ENCODE measurements around the gene GEMIN5. TPM values are rescaled to one million over a fixed set of nuclear protein-coding genes. Genes with fewer than 3 reads are reported as not detected.

Gene GEMIN5
- total and polyA plus RNA-seq, 2 of the 13 experiments (the other 11 are each of a cell fraction or from before 2014, with no cell fraction given), result 6.6 to 28.6 TPM

DNA sequence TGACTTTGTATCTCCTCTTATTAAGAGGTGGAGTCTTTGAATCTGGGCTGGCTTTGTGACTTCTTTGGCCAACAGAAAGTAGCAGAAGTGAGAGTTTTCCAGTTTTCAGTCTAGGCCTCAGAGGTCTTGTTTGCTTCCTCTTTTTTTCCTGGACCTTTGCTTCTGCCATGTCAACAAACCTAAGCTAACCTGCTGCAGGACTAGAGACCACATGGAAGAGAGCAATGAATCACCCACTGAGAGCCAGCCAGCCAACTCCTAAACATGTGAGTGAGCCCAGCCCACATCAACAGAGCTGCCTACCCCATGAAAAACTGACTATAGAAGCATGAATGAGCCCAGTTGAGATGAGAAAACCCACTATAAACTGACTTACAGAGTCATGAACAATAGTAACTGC is 32.7 kb upstream of the GEMIN5 start (continued):
- peak; percentile 27 for TF ChIP-seq TEAD3 (CRISPR knock-in tag; optimal IDR thresholded peaks at IDR 0.05; ENCODE audit: borderline replicate concordance)
- 0 out of 2 replicates have a peak, but pooled peaks have one; percentile 54 for TF ChIP-seq MXD4 (CRISPR knock-in tag; IDR thresholded peaks at IDR 0.05)
- TF ChIP-seq, protein P1, sequence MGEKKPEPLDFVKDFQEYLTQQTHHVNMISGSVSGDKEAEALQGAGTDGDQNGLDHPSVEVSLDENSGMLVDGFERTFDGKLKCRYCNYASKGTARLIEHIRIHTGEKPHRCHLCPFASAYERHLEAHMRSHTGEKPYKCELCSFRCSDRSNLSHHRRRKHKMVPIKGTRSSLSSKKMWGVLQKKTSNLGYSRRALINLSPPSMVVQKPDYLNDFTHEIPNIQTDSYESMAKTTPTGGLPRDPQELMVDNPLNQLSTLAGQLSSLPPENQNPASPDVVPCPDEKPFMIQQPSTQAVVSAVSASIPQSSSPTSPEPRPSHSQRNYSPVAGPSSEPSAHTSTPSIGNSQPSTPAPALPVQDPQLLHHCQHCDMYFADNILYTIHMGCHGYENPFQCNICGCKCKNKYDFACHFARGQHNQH (CRISPR knock-in tag; IDR thresholded peaks at IDR 0.05), result no peak
- TF ChIP-seq HNF4G (IDR thresholded peaks at IDR 0.05; ENCODE audit: borderline replicate concordance, low read depth, low read length), result peak; percentile 45; the same call in 1 of the 2 replicates
- no peak for TF ChIP-seq HNF4G (CRISPR knock-in tag; IDR thresholded peaks at IDR 0.05; ENCODE audit: borderline replicate concordance, low read depth)
- TF ChIP-seq RARA (CRISPR knock-in tag; IDR thresholded peaks at IDR 0.05), result peak; percentile 37; the same call in 1 of the 2 replicates
- TF ChIP-seq SAP130 (CRISPR knock-in tag; IDR thresholded peaks at IDR 0.05; ENCODE audit: low read depth), result peak; percentile 82
- TF ChIP-seq, protein P2, sequence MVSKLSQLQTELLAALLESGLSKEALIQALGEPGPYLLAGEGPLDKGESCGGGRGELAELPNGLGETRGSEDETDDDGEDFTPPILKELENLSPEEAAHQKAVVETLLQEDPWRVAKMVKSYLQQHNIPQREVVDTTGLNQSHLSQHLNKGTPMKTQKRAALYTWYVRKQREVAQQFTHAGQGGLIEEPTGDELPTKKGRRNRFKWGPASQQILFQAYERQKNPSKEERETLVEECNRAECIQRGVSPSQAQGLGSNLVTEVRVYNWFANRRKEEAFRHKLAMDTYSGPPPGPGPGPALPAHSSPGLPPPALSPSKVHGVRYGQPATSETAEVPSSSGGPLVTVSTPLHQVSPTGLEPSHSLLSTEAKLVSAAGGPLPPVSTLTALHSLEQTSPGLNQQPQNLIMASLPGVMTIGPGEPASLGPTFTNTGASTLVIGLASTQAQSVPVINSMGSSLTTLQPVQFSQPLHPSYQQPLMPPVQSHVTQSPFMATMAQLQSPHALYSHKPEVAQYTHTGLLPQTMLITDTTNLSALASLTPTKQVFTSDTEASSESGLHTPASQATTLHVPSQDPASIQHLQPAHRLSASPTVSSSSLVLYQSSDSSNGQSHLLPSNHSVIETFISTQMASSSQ (IDR thresholded peaks at IDR 0.05; ENCODE audit: low read depth), result no peak
- TF ChIP-seq, protein P2 (CRISPR knock-in tag; IDR thresholded peaks at IDR 0.05; ENCODE audit: borderline replicate concordance), result no peak
- TF ChIP-seq JUN (CRISPR knock-in tag; IDR thresholded peaks at IDR 0.05), result peak; percentile 51; the same call in 1 of the 2 replicates
- TF ChIP-seq, protein P3, sequence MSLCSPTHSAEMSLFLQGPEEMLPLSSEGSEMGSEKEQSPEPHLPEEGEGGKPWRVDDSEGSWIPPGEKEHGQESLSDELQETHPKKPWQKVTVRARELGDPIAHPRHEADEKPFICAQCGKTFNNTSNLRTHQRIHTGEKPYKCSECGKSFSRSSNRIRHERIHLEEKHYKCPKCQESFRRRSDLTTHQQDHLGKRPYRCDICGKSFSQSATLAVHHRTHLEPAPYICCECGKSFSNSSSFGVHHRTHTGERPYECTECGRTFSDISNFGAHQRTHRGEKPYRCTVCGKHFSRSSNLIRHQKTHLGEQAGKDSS (CRISPR knock-in tag; IDR thresholded peaks at IDR 0.05; ENCODE audit: borderline replicate concordance, low read depth), result peak; percentile 57; the same call in 1 of the 2 replicates
- TF ChIP-seq XRCC5 (optimal IDR thresholded peaks at IDR 0.05; ENCODE audit: low read length), result peak; percentile 61
- TF ChIP-seq FLYWCH1 (CRISPR knock-in tag; IDR thresholded peaks at IDR 0.05), result no peak
- TF ChIP-seq TARDBP (CRISPR knock-in tag; IDR thresholded peaks at IDR 0.05), result peak; percentile 32; the same call in 1 of the 2 replicates
- peak; percentile 22; the same call in 1 of the 2 replicates for TF ChIP-seq REPIN1 (CRISPR knock-in tag; IDR thresholded peaks at IDR 0.05; ENCODE audit: borderline replicate concordance, low read depth)
- TF ChIP-seq, protein P4, sequence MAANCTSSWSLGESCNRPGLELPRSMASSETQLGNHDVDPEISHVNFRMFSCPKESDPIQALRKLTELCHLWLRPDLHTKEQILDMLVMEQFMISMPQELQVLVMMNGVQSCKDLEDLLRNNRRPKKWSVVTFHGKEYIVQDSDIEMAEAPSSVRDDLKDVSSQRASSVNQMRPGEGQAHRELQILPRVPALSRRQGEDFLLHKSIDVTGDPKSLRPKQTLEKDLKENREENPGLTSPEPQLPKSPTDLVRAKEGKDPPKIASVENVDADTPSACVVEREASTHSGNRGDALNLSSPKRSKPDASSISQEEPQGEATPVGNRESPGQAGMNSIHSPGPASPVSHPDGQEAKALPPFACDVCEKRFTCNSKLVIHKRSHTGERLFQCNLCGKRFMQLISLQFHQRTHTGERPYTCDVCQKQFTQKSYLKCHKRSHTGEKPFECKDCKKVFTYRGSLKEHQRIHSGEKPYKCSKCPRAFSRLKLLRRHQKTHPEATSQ (CRISPR knock-in tag; IDR thresholded peaks at IDR 0.05; ENCODE audit: borderline replicate concordance), result 0 out of 2 replicates have a peak, but pooled peaks have one; percentile 26
- peak; percentile 63; the same call in 1 of the 2 replicates for TF ChIP-seq MYC (CRISPR knock-in tag; IDR thresholded peaks at IDR 0.05; ENCODE audit: borderline replicate concordance)
- no peak for TF ChIP-seq AGO1 (IDR thresholded peaks at IDR 0.05; ENCODE audit: low read depth, low read length, poor library complexity, severe bottlenecking)
- TF ChIP-seq, protein P5, sequence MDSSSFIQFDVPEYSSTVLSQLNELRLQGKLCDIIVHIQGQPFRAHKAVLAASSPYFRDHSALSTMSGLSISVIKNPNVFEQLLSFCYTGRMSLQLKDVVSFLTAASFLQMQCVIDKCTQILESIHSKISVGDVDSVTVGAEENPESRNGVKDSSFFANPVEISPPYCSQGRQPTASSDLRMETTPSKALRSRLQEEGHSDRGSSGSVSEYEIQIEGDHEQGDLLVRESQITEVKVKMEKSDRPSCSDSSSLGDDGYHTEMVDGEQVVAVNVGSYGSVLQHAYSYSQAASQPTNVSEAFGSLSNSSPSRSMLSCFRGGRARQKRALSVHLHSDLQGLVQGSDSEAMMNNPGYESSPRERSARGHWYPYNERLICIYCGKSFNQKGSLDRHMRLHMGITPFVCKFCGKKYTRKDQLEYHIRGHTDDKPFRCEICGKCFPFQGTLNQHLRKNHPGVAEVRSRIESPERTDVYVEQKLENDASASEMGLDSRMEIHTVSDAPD (CRISPR knock-in tag; IDR thresholded peaks at IDR 0.05), result 0 out of 2 replicates have a peak, but pooled peaks have one; percentile 36
- no peak for TF ChIP-seq CREM (IDR thresholded peaks at IDR 0.05)
- no peak for TF ChIP-seq CREM (CRISPR knock-in tag; IDR thresholded peaks at IDR 0.05)
- peak; percentile 27; the same call in 1 of the 2 replicates for TF ChIP-seq RXRB (CRISPR knock-in tag; IDR thresholded peaks at IDR 0.05; ENCODE audit: borderline replicate concordance)

Data from HepG2 (cell line).